ENCODE measurements around the gene MYDGF. TPM values are rescaled to one million over a fixed set of nuclear protein-coding genes. Genes with fewer than 3 reads are reported as not detected.

MYDGF gene
- total RNA-seq, 1 experiment from 2014 or later = 58.2 TPM

DNA sequence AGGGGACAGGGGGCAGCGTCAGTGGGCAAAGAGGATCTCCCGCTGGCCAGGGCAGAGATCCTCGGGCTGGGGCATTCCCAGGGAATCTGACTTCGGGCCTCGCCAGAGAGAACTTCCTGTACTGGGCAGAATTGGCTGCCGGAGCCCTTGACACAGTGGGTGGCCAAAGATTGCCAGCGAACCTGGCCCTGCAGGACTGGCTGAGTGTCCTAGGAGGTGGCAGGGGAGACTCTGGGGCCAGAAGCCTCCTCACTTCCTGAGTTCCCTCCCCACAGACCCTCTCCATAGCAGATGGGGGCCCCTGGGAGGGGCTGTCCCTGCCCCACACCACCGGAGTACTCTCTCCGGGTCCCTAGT is 34.2 kb upstream of the MYDGF start (continued):
- TF ChIP-seq FOXJ3 (CRISPR knock-in tag; IDR thresholded peaks at IDR 0.05; ENCODE audit: borderline replicate concordance) (no peak), KAT7 (CRISPR knock-in tag; IDR thresholded peaks at IDR 0.05; ENCODE audit: borderline replicate concordance) (no peak), MAX (CRISPR knock-in tag; IDR thresholded peaks at IDR 0.05) (no peak), E2F4 (CRISPR knock-in tag; IDR thresholded peaks at IDR 0.05; ENCODE audit: borderline replicate concordance, low read depth) (no peak), IRF1 (CRISPR knock-in tag; IDR thresholded peaks at IDR 0.05) (no peak)
- TF ChIP-seq, protein P1, sequence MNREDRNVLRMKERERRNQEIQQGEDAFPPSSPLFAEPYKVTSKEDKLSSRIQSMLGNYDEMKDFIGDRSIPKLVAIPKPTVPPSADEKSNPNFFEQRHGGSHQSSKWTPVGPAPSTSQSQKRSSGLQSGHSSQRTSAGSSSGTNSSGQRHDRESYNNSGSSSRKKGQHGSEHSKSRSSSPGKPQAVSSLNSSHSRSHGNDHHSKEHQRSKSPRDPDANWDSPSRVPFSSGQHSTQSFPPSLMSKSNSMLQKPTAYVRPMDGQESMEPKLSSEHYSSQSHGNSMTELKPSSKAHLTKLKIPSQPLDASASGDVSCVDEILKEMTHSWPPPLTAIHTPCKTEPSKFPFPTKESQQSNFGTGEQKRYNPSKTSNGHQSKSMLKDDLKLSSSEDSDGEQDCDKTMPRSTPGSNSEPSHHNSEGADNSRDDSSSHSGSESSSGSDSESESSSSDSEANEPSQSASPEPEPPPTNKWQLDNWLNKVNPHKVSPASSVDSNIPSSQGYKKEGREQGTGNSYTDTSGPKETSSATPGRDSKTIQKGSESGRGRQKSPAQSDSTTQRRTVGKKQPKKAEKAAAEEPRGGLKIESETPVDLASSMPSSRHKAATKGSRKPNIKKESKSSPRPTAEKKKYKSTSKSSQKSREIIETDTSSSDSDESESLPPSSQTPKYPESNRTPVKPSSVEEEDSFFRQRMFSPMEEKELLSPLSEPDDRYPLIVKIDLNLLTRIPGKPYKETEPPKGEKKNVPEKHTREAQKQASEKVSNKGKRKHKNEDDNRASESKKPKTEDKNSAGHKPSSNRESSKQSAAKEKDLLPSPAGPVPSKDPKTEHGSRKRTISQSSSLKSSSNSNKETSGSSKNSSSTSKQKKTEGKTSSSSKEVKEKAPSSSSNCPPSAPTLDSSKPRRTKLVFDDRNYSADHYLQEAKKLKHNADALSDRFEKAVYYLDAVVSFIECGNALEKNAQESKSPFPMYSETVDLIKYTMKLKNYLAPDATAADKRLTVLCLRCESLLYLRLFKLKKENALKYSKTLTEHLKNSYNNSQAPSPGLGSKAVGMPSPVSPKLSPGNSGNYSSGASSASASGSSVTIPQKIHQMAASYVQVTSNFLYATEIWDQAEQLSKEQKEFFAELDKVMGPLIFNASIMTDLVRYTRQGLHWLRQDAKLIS (CRISPR knock-in tag; IDR thresholded peaks at IDR 0.05; ENCODE audit: borderline replicate concordance) = no peak
- TF ChIP-seq, protein P2, sequence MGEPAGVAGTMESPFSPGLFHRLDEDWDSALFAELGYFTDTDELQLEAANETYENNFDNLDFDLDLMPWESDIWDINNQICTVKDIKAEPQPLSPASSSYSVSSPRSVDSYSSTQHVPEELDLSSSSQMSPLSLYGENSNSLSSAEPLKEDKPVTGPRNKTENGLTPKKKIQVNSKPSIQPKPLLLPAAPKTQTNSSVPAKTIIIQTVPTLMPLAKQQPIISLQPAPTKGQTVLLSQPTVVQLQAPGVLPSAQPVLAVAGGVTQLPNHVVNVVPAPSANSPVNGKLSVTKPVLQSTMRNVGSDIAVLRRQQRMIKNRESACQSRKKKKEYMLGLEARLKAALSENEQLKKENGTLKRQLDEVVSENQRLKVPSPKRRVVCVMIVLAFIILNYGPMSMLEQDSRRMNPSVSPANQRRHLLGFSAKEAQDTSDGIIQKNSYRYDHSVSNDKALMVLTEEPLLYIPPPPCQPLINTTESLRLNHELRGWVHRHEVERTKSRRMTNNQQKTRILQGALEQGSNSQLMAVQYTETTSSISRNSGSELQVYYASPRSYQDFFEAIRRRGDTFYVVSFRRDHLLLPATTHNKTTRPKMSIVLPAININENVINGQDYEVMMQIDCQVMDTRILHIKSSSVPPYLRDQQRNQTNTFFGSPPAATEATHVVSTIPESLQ (CRISPR knock-in tag; IDR thresholded peaks at IDR 0.05) = no peak
- TF ChIP-seq, protein P3, sequence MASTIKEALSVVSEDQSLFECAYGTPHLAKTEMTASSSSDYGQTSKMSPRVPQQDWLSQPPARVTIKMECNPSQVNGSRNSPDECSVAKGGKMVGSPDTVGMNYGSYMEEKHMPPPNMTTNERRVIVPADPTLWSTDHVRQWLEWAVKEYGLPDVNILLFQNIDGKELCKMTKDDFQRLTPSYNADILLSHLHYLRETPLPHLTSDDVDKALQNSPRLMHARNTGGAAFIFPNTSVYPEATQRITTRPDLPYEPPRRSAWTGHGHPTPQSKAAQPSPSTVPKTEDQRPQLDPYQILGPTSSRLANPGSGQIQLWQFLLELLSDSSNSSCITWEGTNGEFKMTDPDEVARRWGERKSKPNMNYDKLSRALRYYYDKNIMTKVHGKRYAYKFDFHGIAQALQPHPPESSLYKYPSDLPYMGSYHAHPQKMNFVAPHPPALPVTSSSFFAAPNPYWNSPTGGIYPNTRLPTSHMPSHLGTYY (CRISPR knock-in tag; IDR thresholded peaks at IDR 0.05) = no peak

GRCh38 chr19:4703671-4704316 is 33.7 kb upstream of the MYDGF start:
- POLR2A ChIA-PET = interaction anchor here (0.7 kb wide), 1 partner anchor 198 kb away, joined by 3 read pairs; no protein-coding TSS in a partner anchor

More at GRCh38 chr19:4703671-4704316, 33.7 kb upstream of the MYDGF start:
- Mint-ChIP-seq H3K9me3 (no peaks in the 10 kb centered on the region), H3K4me1 (no peaks in the 10 kb centered on the region), H3K27me3 (ENCODE audit: low read depth) (no peaks in the 10 kb centered on the region), H3K36me3 (peaks cover 22% of the 10 kb centered on the region), H3K4me3 (no peak overlapping the region), H3K27ac (no peak overlapping the region)
- ATAC-seq (no peak), DNase-seq (ENCODE audit: low spot score) (no peak)
- TF ChIP-seq ZNF138 (CRISPR knock-in tag; conservative IDR thresholded peaks at IDR 0.05) (no peak), MAX (CRISPR knock-in tag; IDR thresholded peaks at IDR 0.05) (no peak), MLX (CRISPR knock-in tag; IDR thresholded peaks at IDR 0.05) (no peak), CBFB (CRISPR knock-in tag; IDR thresholded peaks at IDR 0.05; ENCODE audit: low read depth) (no peak), ZBTB43 (CRISPR knock-in tag; IDR thresholded peaks at IDR 0.05) (no peak), RELA (CRISPR knock-in tag; IDR thresholded peaks at IDR 0.05; ENCODE audit: borderline replicate concordance) (no peak), SP1 (CRISPR knock-in tag; conservative IDR thresholded peaks at IDR 0.05) (no peak), NR2C2 (CRISPR knock-in tag; IDR thresholded peaks at IDR 0.05) (no peak), OVOL2 (CRISPR knock-in tag; IDR thresholded peaks at IDR 0.05; ENCODE audit: borderline replicate concordance) (no peak), NFYB (CRISPR knock-in tag; conservative IDR thresholded peaks at IDR 0.05; ENCODE audit: low read depth) (no peak)
- TF ChIP-seq, protein P3 (CRISPR knock-in tag; IDR thresholded peaks at IDR 0.05) = no peak
- TF ChIP-seq, protein P2 (CRISPR knock-in tag; IDR thresholded peaks at IDR 0.05) = no peak
- CTCF ChIA-PET = interaction anchor here (0.6 kb wide), 1 partner anchor 37 kb away, joined by 3 read pairs; no protein-coding TSS in a partner anchor

All from WTC11 (cell line).